CD4-positive, alpha-beta memory T cell (primary cell): Measurements from ENCODE around the gene MDN1. TPM values are rescaled to one million over a fixed set of nuclear protein-coding genes. Genes with fewer than 3 reads are reported as not detected.
A peak's percentile ranks its signal among the peaks of the same experiment; 100 is the strongest.

ENCODE experiments used
- CTCF ChIA-PET: fragments of 350-600 bp; sonication (Branson Sonifier 250); formaldehyde crosslinking; loops from one replicate; lab custom pipeline; 2021; ENCODE audit warnings: inconsistent platforms; ENCODE audit not compliant: partially characterized antibody; lab: Charles Lee
- POLR2A ChIA-PET: fragments of 350-600 bp; sonication (Branson Sonifier 250); formaldehyde crosslinking; loops from one replicate; lab custom pipeline; 2021; ENCODE audit not compliant: partially characterized antibody; lab: Charles Lee
- DNase-seq, 5 donors: peaks; one replicate each; pipeline versions ENCODE4 v3.0.0 to v3.0.0-alpha.2; 2020 to 2022; ENCODE audit warnings: mixed read lengths in 1 of 5
- H3K27ac ChIP-seq: one replicate; pipeline ENCODE4 v1.7.0; 2013; ENCODE audit warnings: low read depth, low read length
- H3K27me3 ChIP-seq: 2 replicates; pipeline ENCODE4 v1.7.0; 2013; ENCODE audit warnings: mild to moderate bottlenecking, low read length, moderate library complexity; ENCODE audit not compliant: insufficient read depth
- H3K36me3 ChIP-seq: 2 replicates; pipeline ENCODE4 v1.7.0; 2013; ENCODE audit warnings: mild to moderate bottlenecking, low read length, moderate library complexity; ENCODE audit not compliant: insufficient read depth
- H3K4me1 ChIP-seq: 2 replicates; pipeline ENCODE4 v1.7.0; 2013; ENCODE audit warnings: mild to moderate bottlenecking, low read length, moderate library complexity; ENCODE audit not compliant: insufficient read depth
- H3K4me3 ChIP-seq, 2 donors: one replicate each; pipeline ENCODE4 v1.7.0; 2013; ENCODE audit warnings: low read length in 2 of 2, mild to moderate bottlenecking in 1 of 2
- H3K9me3 ChIP-seq, 2 donors: one replicate each; pipeline ENCODE4 v1.7.0; 2013; ENCODE audit warnings: low read length in 2 of 2, control low read depth in 1 of 2; ENCODE audit not compliant: control insufficient read depth in 1 of 2
- H3K27ac Mint-ChIP-seq, 7 donors: one replicate each; pipeline ENCODE4 v1.8.0; 2020 to 2021; ENCODE audit warnings: mixed read lengths in 7 of 7, mild to moderate bottlenecking in 6 of 7, inconsistent platforms in 3 of 7, moderate library complexity in 3 of 7
- H3K27me3 Mint-ChIP-seq, 2 donors: one replicate each; pipeline ENCODE4 v1.8.0; 2020 to 2021; ENCODE audit warnings: mixed read lengths in 2 of 2
- H3K36me3 Mint-ChIP-seq, 2 donors: one replicate each; pipeline ENCODE4 v1.8.0; 2020 to 2021; ENCODE audit warnings: mixed read lengths in 2 of 2, inconsistent platforms in 1 of 2, mild to moderate bottlenecking in 1 of 2
- H3K4me1 Mint-ChIP-seq, 4 donors: one replicate each; pipeline ENCODE4 v1.8.0; 2020 to 2021; ENCODE audit warnings: mixed read lengths in 4 of 4, mild to moderate bottlenecking in 1 of 4
- H3K4me3 Mint-ChIP-seq, 8 donors: one replicate each; pipeline ENCODE4 v1.8.0; 2020 to 2021; ENCODE audit warnings: mixed read lengths in 8 of 8, mild to moderate bottlenecking in 7 of 8, moderate library complexity in 6 of 8, inconsistent platforms in 3 of 8
- H3K9me3 Mint-ChIP-seq, 8 donors: one replicate each; pipeline ENCODE4 v1.8.0; 2020 to 2021; ENCODE audit warnings: mixed read lengths in 8 of 8, mild to moderate bottlenecking in 5 of 8, inconsistent platforms in 3 of 8, moderate library complexity in 1 of 8
- intact Hi-C: fragments of 100-400 bp; cut with micrococcal nuclease; formaldehyde crosslinking; loops from one replicate; pipeline ENCODE4 v1.15.1; 2023
- polyA plus RNA-seq, 2 donors: library from polyadenylated mRNA; unstranded; fragments of 300-500 nt; fragmentation: Illumina TruSeq; gene quantifications; one replicate each; pipeline ENCODE4 v1.2.3, GENCODE V29; 2021
- total RNA-seq, 2 experiments: library from RNA; stranded (reverse); gene quantifications; one replicate each; pipeline ENCODE4 v1.2.3, GENCODE V29; 2021

The MDN1 gene
- 10 to 100 TPM; 62.0 to 72.2 TPM for total RNA-seq
- polyA plus RNA-seq = 10 to 100 TPM in 1 of 2 donors, 1 to 10 TPM in 1; 4.1 to 10.1 TPM

DNA sequence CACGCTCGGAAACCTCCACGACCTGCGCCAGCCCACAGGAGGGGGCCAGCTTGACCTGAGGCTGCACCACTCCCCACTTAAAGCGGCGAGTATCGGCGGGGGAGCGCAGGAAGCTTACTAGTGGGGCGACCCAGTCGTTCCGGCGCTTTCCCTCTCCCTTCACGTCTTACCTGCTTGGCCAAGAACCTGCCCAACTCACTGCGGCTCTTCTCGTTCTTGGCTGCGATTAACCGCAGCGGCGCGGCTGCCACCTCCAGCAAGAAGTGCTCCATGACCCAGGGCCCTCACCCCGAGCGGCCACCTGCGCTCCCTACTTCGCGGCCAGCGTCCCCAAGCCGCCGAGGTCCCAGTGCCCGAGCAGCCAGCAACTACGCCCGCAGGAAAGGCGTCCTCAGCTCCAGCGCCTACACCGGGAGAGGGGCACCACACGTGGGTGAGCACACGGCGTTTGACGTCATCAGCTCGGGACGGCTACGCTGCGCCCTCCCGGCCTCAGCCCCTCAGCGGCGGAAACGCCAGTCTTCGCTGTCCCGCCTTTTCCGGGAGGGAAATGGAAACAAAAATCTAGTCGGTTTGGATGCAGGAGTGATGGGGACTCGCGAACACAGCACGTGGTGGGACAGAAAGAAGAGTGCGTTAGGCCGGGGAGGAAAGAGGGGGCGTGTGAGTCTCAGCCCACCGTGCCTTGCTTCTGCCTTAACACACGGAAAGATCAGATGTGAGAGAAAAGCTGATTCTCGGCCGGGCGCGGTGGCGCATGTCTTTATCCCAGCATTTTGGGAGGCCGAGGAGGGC is at the start of gene MDN1:
MDN1 (minus strand) TSS at position 459 of the 795 bp plus-strand sequence; CDS start at position 272, 187 bp downstream.
- peaks cover 0 to 18% of the 10 kb centered on the region in 2 donors for H3K36me3 Mint-ChIP-seq
- Histone ChIP-seq H3K27ac (peak within 1 kb of the TSS; percentile 62), H3K9me3 (no peaks in the 10 kb centered on the region), H3K36me3 (no peaks in the 10 kb centered on the region), H3K27me3 (no peaks in the 10 kb centered on the region), H3K4me1 (peaks cover 34% of the 10 kb centered on the region), H3K4me3 (peak within 1 kb of the TSS; percentile 97)
- intact Hi-C loops = loop anchor here (1.0 to 10.0 kb wide), 7 partner anchors 10 to 767 kb away; partner anchors contain the start of genes BACH2, CASP8AP2, LYRM2 and MAP3K7
- H3K9me3 Mint-ChIP-seq = no peaks in the 10 kb centered on the region
- peak within 1 kb of the TSS; percentile 91 to 100 (median 96) for H3K27ac Mint-ChIP-seq
- ChIA-PET POLR2A (interaction anchor here (0.5 to 3.2 kb wide), 21 partner anchors 10 to 768 kb away, joined by 3 to 147 read pairs (median 5); partner anchors contain the start of genes CASP8AP2, LYRM2, MAP3K7 and PNRC1), CTCF (interaction anchor here (0.8 to 2.5 kb wide), 9 partner anchors 8 to 574 kb away, joined by 3 to 15 read pairs (median 4); partner anchors contain the start of gene CASP8AP2)
- peak within 1 kb of the TSS; percentile 92 to 100 (median 96) for H3K4me3 Mint-ChIP-seq
- H3K27me3 Mint-ChIP-seq = no peaks in the 10 kb centered on the region
- DNase-seq = peak; percentile 87 to 91 (median 89)
- peaks cover 21 to 44% (median 31%) of the 10 kb centered on the region in 4 donors for H3K4me1 Mint-ChIP-seq

GRCh38 chr6:89866024-89866678 is 46.6 kb upstream of the MDN1 start:
- H3K4me1 ChIP-seq = no peaks in the 10 kb centered on the region
- no peak overlapping the region for H3K27ac Mint-ChIP-seq
- no peaks in the 10 kb centered on the region for H3K27me3 ChIP-seq
- ChIA-PET POLR2A (no interaction called here), CTCF (no interaction called here)
- peaks cover 0 to 2% (median 0%) of the 10 kb centered on the region in 8 donors for H3K9me3 Mint-ChIP-seq
- H3K36me3 ChIP-seq = peaks cover 32% of the 10 kb centered on the region
- intact Hi-C loops = no loop called here
- H3K4me3 ChIP-seq = no peak overlapping the region
- no peak overlapping the region for H3K4me3 Mint-ChIP-seq
- H3K4me1 Mint-ChIP-seq = peaks cover 4 to 10% (median 7%) of the 10 kb centered on the region in 4 donors
- DNase-seq = no peak
- H3K27ac ChIP-seq = no peak overlapping the region
- H3K9me3 ChIP-seq = no peaks in the 10 kb centered on the region
- no peaks in the 10 kb centered on the region for H3K27me3 Mint-ChIP-seq
- H3K36me3 Mint-ChIP-seq = peaks cover 61 to 68% of the 10 kb centered on the region in 2 donors

DNA sequence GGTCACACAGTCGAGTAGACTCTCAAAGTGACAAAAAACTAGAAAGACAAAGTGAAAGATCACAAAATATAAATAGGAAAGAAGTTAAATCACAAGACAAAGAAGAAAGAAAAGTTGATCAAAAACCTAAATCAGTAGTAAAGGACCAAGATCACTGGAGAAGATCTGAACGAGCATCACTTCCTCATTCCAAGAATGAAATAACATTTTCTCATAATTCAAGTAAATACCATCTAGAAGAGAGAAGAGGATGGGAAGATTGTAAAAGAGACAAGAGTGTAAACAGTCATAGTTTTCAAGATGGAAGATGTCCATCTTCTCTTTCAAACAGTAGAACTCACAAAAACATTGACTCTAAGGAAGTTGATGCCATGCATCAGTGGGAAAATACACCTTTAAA is 43.1 kb upstream of the MDN1 start:
- DNase-seq = no peak
- POLR2A ChIA-PET = no interaction called here
- H3K27ac Mint-ChIP-seq = peak overlapping the region in 4 of 7 donors; percentile 1 to 38 (median 22)

DNA sequence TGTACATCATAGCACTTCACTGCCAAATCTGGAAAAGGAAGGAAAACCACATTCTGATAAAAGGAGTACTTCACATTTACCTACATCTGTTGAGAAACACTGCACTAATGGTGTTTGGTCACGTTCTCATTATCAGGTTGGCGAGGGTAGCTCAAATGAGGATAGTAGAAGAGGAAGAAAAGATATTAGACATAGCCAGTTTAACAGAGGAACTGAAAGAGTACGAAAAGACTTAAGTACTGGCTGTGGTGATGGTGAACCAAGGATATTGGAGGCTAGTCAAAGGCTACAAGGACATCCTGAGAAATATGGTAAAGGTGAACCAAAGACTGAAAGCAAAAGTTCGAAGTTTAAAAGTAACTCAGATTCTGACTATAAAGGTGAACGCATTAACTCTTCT is 42.7 kb upstream of the MDN1 start:
- Histone ChIP-seq H3K4me3 (no peak overlapping the region), H3K4me1 (no peaks in the 10 kb centered on the region), H3K9me3 (no peaks in the 10 kb centered on the region), H3K36me3 (peaks cover 40% of the 10 kb centered on the region), H3K27me3 (no peaks in the 10 kb centered on the region), H3K27ac (no peak overlapping the region)
- Mint-ChIP-seq H3K4me1 (peaks cover 10 to 19% (median 15%) of the 10 kb centered on the region in 4 donors), H3K36me3 (peaks cover 56 to 58% of the 10 kb centered on the region in 2 donors), H3K27ac (peak overlapping the region in 2 of 7 donors; percentile 1 to 35), H3K4me3 (no peak overlapping the region), H3K27me3 (no peaks in the 10 kb centered on the region), H3K9me3 (no peaks in the 10 kb centered on the region)
- ChIA-PET POLR2A (no interaction called here), CTCF (interaction anchor here (1.1 kb wide), 1 partner anchor 78 kb away, joined by 6 read pairs; no protein-coding TSS in a partner anchor)
- intact Hi-C loops = no loop called here
- no peak for DNase-seq

More for the DNA sequence above, 43.1 kb upstream of the MDN1 start:
- Histone ChIP-seq H3K4me3 (no peak overlapping the region), H3K36me3 (peaks cover 44% of the 10 kb centered on the region), H3K9me3 (no peaks in the 10 kb centered on the region), H3K27ac (no peak overlapping the region), H3K27me3 (no peaks in the 10 kb centered on the region), H3K4me1 (no peaks in the 10 kb centered on the region)
- no peak overlapping the region for H3K4me3 Mint-ChIP-seq
- CTCF ChIA-PET = interaction anchor here (1.1 kb wide), 1 partner anchor 77 kb away, joined by 6 read pairs; no protein-coding TSS in a partner anchor
- peaks cover 0 to under 1% (median 0%) of the 10 kb centered on the region in 8 donors for H3K9me3 Mint-ChIP-seq
- intact Hi-C loops = no loop called here
- no peaks in the 10 kb centered on the region for H3K27me3 Mint-ChIP-seq
- peaks cover 61 to 62% of the 10 kb centered on the region in 2 donors for H3K36me3 Mint-ChIP-seq
- peaks cover 10 to 19% (median 15%) of the 10 kb centered on the region in 4 donors for H3K4me1 Mint-ChIP-seq

GRCh38 chr6:89859744-89860143 is 40.1 kb upstream of the MDN1 start:
- no peaks in the 10 kb centered on the region for H3K9me3 ChIP-seq

GRCh38 chr6:89858041-89858440 is 38.4 kb upstream of the MDN1 start:
- Mint-ChIP-seq H3K27me3 (no peaks in the 10 kb centered on the region), H3K4me3 (no peak overlapping the region), H3K27ac (no peak overlapping the region), H3K9me3 (no peaks in the 10 kb centered on the region), H3K4me1 (peaks cover 9 to 21% (median 14%) of the 10 kb centered on the region in 4 donors), H3K36me3 (peaks cover 48 to 66% of the 10 kb centered on the region in 2 donors)
- intact Hi-C loops = no loop called here
- no peak overlapping the region for H3K4me3 ChIP-seq
- H3K4me1 ChIP-seq = no peaks in the 10 kb centered on the region
- DNase-seq = no peak
- H3K9me3 ChIP-seq = no peaks in the 10 kb centered on the region
- no peak overlapping the region for H3K27ac ChIP-seq
- CTCF ChIA-PET = interaction anchor here (1.0 kb wide), 1 partner anchor 9 kb away, joined by 3 read pairs; no protein-coding TSS in a partner anchor
- H3K27me3 ChIP-seq = no peaks in the 10 kb centered on the region
- peaks cover 59% of the 10 kb centered on the region for H3K36me3 ChIP-seq
- POLR2A ChIA-PET = interaction anchor here (2.1 kb wide), 1 partner anchor 29 kb away, joined by 6 read pairs; no protein-coding TSS in a partner anchor

More at GRCh38 chr6:89859744-89860143, 40.1 kb upstream of the MDN1 start:
- ChIA-PET POLR2A (no interaction called here), CTCF (no interaction called here)
- no peaks in the 10 kb centered on the region for H3K27me3 ChIP-seq
- H3K27ac ChIP-seq = no peak overlapping the region
- no peaks in the 10 kb centered on the region for H3K27me3 Mint-ChIP-seq
- no peak for DNase-seq
- peaks cover 11 to 19% (median 15%) of the 10 kb centered on the region in 4 donors for H3K4me1 Mint-ChIP-seq
- no peaks in the 10 kb centered on the region for H3K4me1 ChIP-seq
- peaks cover 56 to 62% of the 10 kb centered on the region in 2 donors for H3K36me3 Mint-ChIP-seq
- peak overlapping the region in 6 of 7 donors; percentile 50 to 75 (median 64) for H3K27ac Mint-ChIP-seq
- H3K9me3 Mint-ChIP-seq = no peaks in the 10 kb centered on the region
- intact Hi-C loops = no loop called here
- peaks cover 52% of the 10 kb centered on the region for H3K36me3 ChIP-seq
- no peak overlapping the region for H3K4me3 ChIP-seq
- peak overlapping the region in 1 of 8 donors; percentile 15 for H3K4me3 Mint-ChIP-seq
